Measurements from ENCODE around the gene RTF1.

The RTF1 gene

DNA sequence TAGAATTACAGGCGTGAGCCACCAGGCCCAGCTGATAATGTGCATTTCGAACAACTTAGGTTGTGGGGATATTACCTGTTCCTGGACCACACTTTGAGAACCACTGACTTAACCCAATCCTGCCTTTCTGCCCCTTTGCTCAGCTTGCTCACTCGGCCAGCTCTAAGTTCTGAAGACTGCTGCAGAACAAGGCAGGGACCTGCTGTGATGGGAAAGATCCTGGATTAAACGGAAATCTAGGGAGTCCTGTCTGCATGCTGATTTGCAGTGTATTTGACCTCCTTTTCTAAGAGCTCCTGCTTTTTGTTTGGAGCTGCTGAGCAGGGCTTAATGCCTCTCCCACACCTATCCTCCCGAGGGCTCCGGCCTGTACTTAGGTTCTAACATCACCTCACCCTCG, 93.8 kb downstream of the RTF1 start:
- DNase-seq = no peak

DNA sequence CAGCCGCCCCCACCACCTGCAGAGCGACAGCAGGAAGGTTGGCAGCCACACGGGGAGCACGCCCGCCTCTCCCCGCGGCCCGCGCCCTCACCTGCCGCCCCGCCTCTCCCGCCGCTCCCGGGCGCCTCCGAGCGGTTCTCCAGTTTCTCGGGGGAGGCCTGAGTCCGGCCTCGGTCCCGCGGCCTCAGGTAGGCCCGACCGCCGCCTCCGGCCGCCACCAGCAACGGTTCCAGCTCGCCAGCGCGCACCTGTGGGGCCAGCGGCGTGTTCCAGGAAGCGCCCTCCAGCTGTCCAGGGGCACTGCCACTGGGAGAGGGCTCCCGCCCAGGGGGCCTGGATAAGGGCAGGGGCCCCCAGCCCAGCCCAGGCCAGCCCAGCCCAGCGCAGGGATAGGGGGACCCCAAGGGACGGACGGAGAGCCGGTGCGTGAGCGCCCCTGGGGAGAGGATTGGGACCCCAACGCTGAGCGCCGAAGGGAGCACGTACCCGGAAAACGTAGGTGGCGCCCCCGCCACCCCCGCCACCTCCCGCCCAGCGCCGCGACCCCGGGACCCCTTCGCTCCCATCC, 94.5 kb downstream of the RTF1 start:
- DNase-seq = no peak

DNA sequence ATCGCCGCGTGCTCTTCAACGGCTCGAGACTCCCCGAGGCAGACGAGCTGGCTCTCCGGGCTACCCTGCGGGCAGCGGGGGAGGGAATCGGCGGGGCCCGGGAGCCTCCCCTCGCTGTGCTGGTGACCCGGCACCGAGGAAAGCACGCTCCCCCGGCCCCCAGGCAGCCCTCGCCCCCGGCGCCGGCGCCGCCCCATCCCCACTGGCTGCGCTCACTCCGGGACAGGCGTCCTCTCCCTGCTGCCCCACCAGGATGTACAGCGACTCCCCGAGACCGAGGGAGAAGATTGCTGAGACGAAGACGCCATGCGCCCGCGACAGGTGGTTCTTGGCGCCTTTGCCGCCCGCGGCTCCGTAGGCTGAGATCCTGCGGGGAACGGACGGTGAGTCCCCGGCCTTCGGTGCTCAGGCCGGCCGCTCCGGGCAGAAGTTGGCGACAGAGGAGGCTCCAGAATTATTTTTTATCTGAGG, 95.0 kb downstream of the RTF1 start:
- no peak for DNase-seq

- DNase-seq = no peak
These were observed 95.6 kb downstream of the RTF1 start for GRCh38 chr15:41512512-41512939.

DNA sequence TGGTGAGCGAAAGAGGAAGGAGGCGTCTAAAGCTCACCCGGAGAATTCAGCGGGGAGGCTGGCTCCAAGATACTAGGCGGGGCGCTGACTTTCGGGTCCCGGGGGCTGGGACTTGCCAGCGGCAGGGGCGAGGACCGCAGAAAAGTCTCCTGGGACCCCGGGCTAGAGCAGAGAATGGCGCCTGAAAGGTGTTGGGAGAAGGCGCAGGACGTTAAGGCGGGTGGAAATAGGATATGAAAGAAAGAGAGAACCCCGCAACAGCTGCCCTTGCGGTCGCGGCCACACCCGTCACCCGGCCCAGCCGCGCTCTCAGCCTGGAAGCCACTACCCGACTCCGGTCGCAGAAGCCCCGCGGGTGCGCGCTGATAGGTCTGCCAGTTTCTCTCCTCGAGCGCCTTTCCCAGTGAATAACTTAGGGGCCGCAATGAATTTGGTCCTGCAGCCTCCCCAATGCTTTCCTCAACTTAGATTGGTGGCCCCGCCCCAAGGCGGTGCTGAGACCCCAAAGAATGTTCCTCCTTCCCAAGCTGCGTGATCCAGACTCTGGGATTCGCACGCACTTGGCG, 96.1 kb downstream of the RTF1 start:
- peak; percentile 43 for DNase-seq

GRCh38 chr15:41513506-41514227, 96.8 kb downstream of the RTF1 start, which contains the start of gene LTK:
Gene LTK, minus strand, starts transcription at chr15:41513827. Its CDS starts 118 bp downstream, at chr15:41513709.
- DNase-seq = peak; percentile 41

- no peak for DNase-seq
These were observed 101.1 kb downstream of the RTF1 start for GRCh38 chr15:41517895-41518449.

- no peak for DNase-seq
These were observed 103.7 kb downstream of the RTF1 start for GRCh38 chr15:41520636-41521035.

GRCh38 chr15:41521614-41522013, 104.7 kb downstream of the RTF1 start:
- DNase-seq = no peak

- DNase-seq = no peak
These were observed 106.2 kb downstream of the RTF1 start for GRCh38 chr15:41523097-41523496.

DNA sequence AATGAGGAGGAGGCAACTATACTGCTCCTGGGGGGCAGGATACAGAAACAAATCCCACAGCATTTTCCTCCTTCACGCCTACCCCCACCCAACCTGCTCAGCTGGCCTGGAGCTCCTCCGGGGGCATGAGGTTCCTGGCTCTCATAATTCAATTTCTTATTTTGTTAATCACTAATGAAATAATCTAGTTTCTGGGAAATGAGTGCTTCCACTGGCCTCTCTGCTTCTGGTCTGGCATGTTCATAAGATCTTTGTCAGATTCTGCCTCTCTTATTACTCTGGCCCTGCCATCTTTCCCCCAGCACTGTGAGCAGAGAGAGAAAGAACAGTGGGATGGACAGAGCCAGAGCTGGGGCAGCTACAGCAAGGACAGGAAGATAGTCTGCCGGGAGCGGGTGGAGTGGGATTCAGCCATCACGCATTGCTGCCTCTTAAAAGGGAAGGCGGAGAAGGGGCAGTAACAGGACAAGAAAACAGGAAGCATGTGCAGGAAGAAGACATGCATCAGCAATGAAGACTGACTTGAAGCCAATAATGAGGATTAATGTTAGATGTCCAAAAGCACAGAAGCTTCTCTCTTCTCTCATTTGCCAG, 113.6 kb downstream of the RTF1 start:
- DNase-seq = no peak

All from EL (cell line).